PC-9 (cell line): ENCODE results near the gene INKA2.

Source experiments
- EZH2 ChIP-seq: fragments of 200-600 bp; sonication (generic); IDR thresholded peaks from 2 replicates; pipeline ENCODE4 v1.8.0; 2017; ENCODE audit warnings: antibody characterized with exemption, low read depth
- TF ChIP-seq, protein P1 (sequence below): fragments of 200-600 bp; sonication (generic); conservative IDR thresholded peaks from 2 replicates; pipeline ENCODE4 v1.6.1; 2017; ENCODE audit warnings: mixed run types, antibody characterized with exemption, mild to moderate bottlenecking, moderate library complexity

- TF ChIP-seq, protein P1, sequence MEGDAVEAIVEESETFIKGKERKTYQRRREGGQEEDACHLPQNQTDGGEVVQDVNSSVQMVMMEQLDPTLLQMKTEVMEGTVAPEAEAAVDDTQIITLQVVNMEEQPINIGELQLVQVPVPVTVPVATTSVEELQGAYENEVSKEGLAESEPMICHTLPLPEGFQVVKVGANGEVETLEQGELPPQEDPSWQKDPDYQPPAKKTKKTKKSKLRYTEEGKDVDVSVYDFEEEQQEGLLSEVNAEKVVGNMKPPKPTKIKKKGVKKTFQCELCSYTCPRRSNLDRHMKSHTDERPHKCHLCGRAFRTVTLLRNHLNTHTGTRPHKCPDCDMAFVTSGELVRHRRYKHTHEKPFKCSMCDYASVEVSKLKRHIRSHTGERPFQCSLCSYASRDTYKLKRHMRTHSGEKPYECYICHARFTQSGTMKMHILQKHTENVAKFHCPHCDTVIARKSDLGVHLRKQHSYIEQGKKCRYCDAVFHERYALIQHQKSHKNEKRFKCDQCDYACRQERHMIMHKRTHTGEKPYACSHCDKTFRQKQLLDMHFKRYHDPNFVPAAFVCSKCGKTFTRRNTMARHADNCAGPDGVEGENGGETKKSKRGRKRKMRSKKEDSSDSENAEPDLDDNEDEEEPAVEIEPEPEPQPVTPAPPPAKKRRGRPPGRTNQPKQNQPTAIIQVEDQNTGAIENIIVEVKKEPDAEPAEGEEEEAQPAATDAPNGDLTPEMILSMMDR, result no peak
- TF ChIP-seq EZH2, result no peak
Observed at GRCh38 chr1:111762332-111762731, 23.1 kb upstream of the INKA2 start.
